ENCODE results near the gene ARPP19.

DNA sequence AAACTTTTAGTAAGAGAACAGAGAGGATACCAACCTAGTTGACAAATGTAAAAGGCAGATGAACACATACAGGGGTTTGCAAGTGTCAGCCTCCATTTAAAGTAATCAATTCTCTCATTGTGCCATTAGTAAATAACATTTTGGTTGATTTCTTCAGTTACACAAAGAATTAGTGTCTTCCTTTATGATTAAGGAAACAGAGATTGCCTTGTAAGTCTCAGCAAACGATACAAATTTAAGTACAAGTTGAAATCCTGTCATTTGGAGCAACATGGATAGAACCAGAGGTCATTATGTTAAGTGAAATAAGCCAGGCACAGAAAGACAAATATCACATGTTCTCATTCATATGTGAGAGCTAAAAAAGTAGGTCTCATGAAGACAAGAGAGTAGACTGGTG, 66.2 kb downstream of the ARPP19 start:
- TF ChIP-seq EZH2 (IDR thresholded peaks at IDR 0.05; ENCODE audit: insufficient read depth, poor library complexity, severe bottlenecking): no peak
- no peak for TF ChIP-seq EZH2phosphoT487 (IDR thresholded peaks at IDR 0.05; ENCODE audit: insufficient read depth, low read depth)

All from GM23248 (cell line).